Thyroid gland (tissue), 4 donors: Measurements from ENCODE around the gene PLD6.

Experiments used
- CTCF ChIP-seq, 6 experiments: fragments of 200-600 bp in 3 of 6; fragments of 450-650 bp in 3 of 6; sonication (generic) in 3 of 6; IDR thresholded peaks; one replicate each; pipeline ENCODE4 v1.5.1; 2016 to 2019; ENCODE audit warnings: antibody characterized with exemption in 6 of 6, mild to moderate bottlenecking in 2 of 6, inconsistent platforms in 1 of 6, moderate library complexity in 1 of 6
- POLR2A ChIP-seq, 2 donors: fragments of 450-650 bp; IDR thresholded peaks; one replicate each; pipeline ENCODE4 v1.6.1; 2017; ENCODE audit warnings: antibody characterized with exemption in 2 of 2, mild to moderate bottlenecking in 2 of 2, moderate library complexity in 1 of 2

GRCh38 chr17:17156511-17156910 is 49.6 kb downstream of the PLD6 start:
- TF ChIP-seq CTCF (IDR thresholded peaks at IDR 0.05) (no peak), POLR2A (IDR thresholded peaks at IDR 0.05) (no peak)
